Endothelial cell of umbilical vein (primary cell): ENCODE data around the gene RAB6B. TPM values are rescaled to one million over a fixed set of nuclear protein-coding genes. Genes with fewer than 3 reads are reported as not detected.

Experiments
- BruUV-seq: library from RNA; stranded (reverse); fragments of 400-500 nt; replicated peaks from 2 replicates; lab custom pipeline; 2021; lab: Mats Ljungman, UMichigan
- CTCF ChIA-PET: fragments of 300-600, 350-600 bp; sonication (Branson Sonifier 250); formaldehyde crosslinking; loops from one replicate; lab custom pipeline; 2021; ENCODE audit warnings: antibody characterized with exemption, inconsistent platforms; lab: Charles Lee
- POLR2A ChIA-PET: fragments of 300-600, 350-600 bp; sonication (Branson Sonifier 250); formaldehyde crosslinking; loops from one replicate; lab custom pipeline; 2021; ENCODE audit warnings: antibody characterized with exemption, inconsistent platforms; lab: Charles Lee
- DNase-seq: peaks from one replicate; pipeline ENCODE4 v3.0.0-alpha.2; 2011; ENCODE audit warnings: low read depth, low spot score
- FAIRE-seq: peaks from 2 replicates; lab custom pipeline; 2011; peaks lifted over from hg19 to GRCh38; lab: Jason Lieb, UNC
- H2AFZ ChIP-seq: 2 replicates; pipeline ENCODE4 v1.6.0; 2012; ENCODE audit warnings: low read depth, low read length, control low read depth, inconsistent platforms
- H3K27ac ChIP-seq: 2 replicates; pipeline ENCODE4 v1.5.1; 2011; ENCODE audit warnings: low read depth, mild to moderate bottlenecking, control low read depth, low read length, moderate library complexity; ENCODE audit not compliant: insufficient read depth
- H3K27me3 ChIP-seq, 2 experiments: 2 replicates each; pipeline versions ENCODE4 v1.6.0 to v1.6.1; 2011; ENCODE audit warnings: low read length in 2 of 2, mixed read lengths in 1 of 2; ENCODE audit not compliant: control insufficient read depth in 2 of 2, insufficient read depth in 2 of 2
- H3K36me3 ChIP-seq, 2 experiments: 2 replicates in 1 of 2; 3 replicates in 1 of 2; pipeline ENCODE4 v1.5.1; 2011; ENCODE audit warnings: low read length in 2 of 2, mild to moderate bottlenecking in 1 of 2, moderate library complexity in 1 of 2; ENCODE audit not compliant: control insufficient read depth in 2 of 2, insufficient read depth in 2 of 2; ENCODE audit errors: extremely low read depth in 1 of 2
- H3K4me1 ChIP-seq: 3 replicates; pipeline ENCODE4 v1.5.1; 2011; ENCODE audit warnings: mild to moderate bottlenecking, low read length; ENCODE audit not compliant: control insufficient read depth, insufficient read depth; ENCODE audit errors: extremely low read depth
- H3K4me2 ChIP-seq: 2 replicates; pipeline ENCODE4 v1.6.1; 2011; ENCODE audit warnings: low read length, control low read depth, mixed read lengths; ENCODE audit not compliant: insufficient read depth
- H3K4me3 ChIP-seq, 3 experiments: fragments of 200-600 bp in 1 of 3; sonication (generic), shearing (Covaris generic) in 1 of 3; replicated peaks in 1 of 3; 2 replicates each; pipeline ENCODE4 v1.5.1; 2011 to 2016; ENCODE audit warnings: control low read depth in 3 of 3, low read length in 3 of 3, mild to moderate bottlenecking in 2 of 3, inconsistent platforms in 1 of 3, low read depth in 1 of 3, moderate library complexity in 1 of 3; ENCODE audit not compliant: insufficient read depth in 1 of 3
- H3K79me2 ChIP-seq: 2 replicates; pipeline ENCODE4 v1.6.0; 2012; ENCODE audit warnings: low read length, inconsistent platforms; ENCODE audit not compliant: control insufficient read depth, insufficient read depth
- H3K9ac ChIP-seq: replicated peaks from 2 replicates; pipeline ENCODE3; 2011; ENCODE audit warnings: low read length, control low read depth; ENCODE audit not compliant: insufficient read depth; ENCODE audit errors: extremely low read depth
- H3K9me1 ChIP-seq: replicated peaks from 3 replicates; pipeline ENCODE4 v1.6.0; 2011; ENCODE audit warnings: mild to moderate bottlenecking, low read length; ENCODE audit not compliant: control insufficient read depth, insufficient read depth; ENCODE audit errors: extremely low read depth
- H3K9me3 ChIP-seq: replicated peaks from 2 replicates; pipeline ENCODE4 v1.5.1; 2012; ENCODE audit warnings: low read length, inconsistent platforms; ENCODE audit not compliant: control insufficient read depth, insufficient read depth
- H4K20me1 ChIP-seq: replicated peaks from 2 replicates; pipeline ENCODE3; 2011; ENCODE audit warnings: mild to moderate bottlenecking, low read length; ENCODE audit not compliant: control insufficient read depth, insufficient read depth; ENCODE audit errors: extremely low read depth
- EZH2 ChIP-seq: IDR thresholded peaks from 2 replicates; pipeline ENCODE4 v1.6.1; 2012; ENCODE audit warnings: borderline replicate concordance, low read depth, mild to moderate bottlenecking, moderate library complexity, low read length, inconsistent platforms; ENCODE audit not compliant: severe bottlenecking
- FOS ChIP-seq: IDR thresholded peaks from 2 replicates; pipeline ENCODE4 v1.6.1; 2011; ENCODE audit warnings: mild to moderate bottlenecking, low read length, moderate library complexity, borderline replicate concordance; ENCODE audit not compliant: insufficient read depth
- GATA2 ChIP-seq: IDR thresholded peaks from 2 replicates; pipeline ENCODE4 v1.7.0; 2011; ENCODE audit warnings: low read depth, mild to moderate bottlenecking, moderate library complexity, mixed read lengths, low read length; ENCODE audit not compliant: insufficient read length, insufficient read depth
- JUN ChIP-seq: IDR thresholded peaks from 2 replicates; pipeline ENCODE4 v1.6.1; 2011; ENCODE audit warnings: borderline replicate concordance, low read depth; ENCODE audit not compliant: insufficient read length, insufficient read depth
- MYC ChIP-seq: IDR thresholded peaks from one replicate; pipeline ENCODE4 v1.6.1; 2011; ENCODE audit warnings: mild to moderate bottlenecking, low read depth, low read length
- POLR2A ChIP-seq: IDR thresholded peaks from 2 replicates; pipeline ENCODE4 v1.6.1; 2012; ENCODE audit warnings: low read depth, mild to moderate bottlenecking, control low read depth, low read length
- POLR2AphosphoS5 ChIP-seq: IDR thresholded peaks from 2 replicates; pipeline ENCODE4 v1.6.1; 2012; ENCODE audit warnings: low read depth, mild to moderate bottlenecking, control low read depth, low read length, moderate library complexity; ENCODE audit not compliant: insufficient read depth
- dilution Hi-C: fragments of 300-500 bp; cut with MboI; formaldehyde crosslinking; loops from one replicate; pipeline ENCODE4 v1.15.0; 2019; ENCODE audit warnings: low sequenced_read_pairs; ENCODE audit not compliant: extremely low pct_ligation_motif_present
- intact Hi-C: fragments of 100-400 bp; cut with micrococcal nuclease; formaldehyde crosslinking; loops from one replicate; pipeline ENCODE4 v1.10.0; 2022
- polyA plus RNA-seq, 4 experiments: library from polyadenylated mRNA; depleted of rRNA in 3 of 4; stranded (reverse) in 3 of 4; unstranded in 1 of 4; fragments of >200 nt; gene quantifications; 2 replicates each; pipeline versions ENCODE4 v1.2.1 to v1.2.3, GENCODE V29; 2011 to 2012; ENCODE audit warnings: missing spikeins in 1 of 4
- total RNA-seq: library from RNA; stranded (reverse); gene quantifications from 2 replicates; pipeline ENCODE4 v1.2.3, GENCODE V29; 2021
- TF ChIP-seq, protein P1 (sequence below): IDR thresholded peaks from 2 replicates; pipeline ENCODE4 v1.6.1; 2011; ENCODE audit not compliant: insufficient read depth, insufficient read length
- TF ChIP-seq, protein P2 (sequence below), 2 donors: IDR thresholded peaks; 1 replicate in 1 of 2; 2 replicates in 1 of 2; pipeline ENCODE4 v1.5.1; 2011; ENCODE audit warnings: low read length in 2 of 2, mild to moderate bottlenecking in 2 of 2, moderate library complexity in 2 of 2, control low read depth in 1 of 2, inconsistent platforms in 1 of 2, low read depth in 1 of 2; ENCODE audit not compliant: insufficient read depth in 1 of 2; ENCODE audit errors: extremely low read depth in 1 of 2

Gene RAB6B
- total and polyA plus RNA-seq, 2 donors (not counting 3 experiments of a cell fraction or from before 2014, with no cell fraction given), result 1.7 to 6.7 TPM

- no peaks in the 10 kb centered on the region for H3K9me1 ChIP-seq
- FAIRE-seq (no peak), DNase-seq (no peak)
- no peaks in the 10 kb centered on the region for H3K9me3 ChIP-seq
- no TSS peak for BruUV-seq
- no peaks in the 10 kb centered on the region for H3K79me2 ChIP-seq
- H3K4me1 ChIP-seq, result no peaks in the 10 kb centered on the region
- no peak overlapping the region for H3K4me2 ChIP-seq
- dilution Hi-C loops, result no loop called here
- H3K27me3 ChIP-seq, result no peaks in the 10 kb centered on the region
- H4K20me1 ChIP-seq, result no peaks in the 10 kb centered on the region
- no peak overlapping the region for H2AFZ ChIP-seq
- ChIA-PET POLR2A (no interaction called here), CTCF (no interaction called here)
- intact Hi-C loops, result no loop called here
- H3K4me3 ChIP-seq, result no peak overlapping the region
- no peak overlapping the region for H3K27ac ChIP-seq
- H3K9ac ChIP-seq, result no peak overlapping the region
- no peaks in the 10 kb centered on the region for H3K36me3 ChIP-seq
- TF ChIP-seq, protein P1, sequence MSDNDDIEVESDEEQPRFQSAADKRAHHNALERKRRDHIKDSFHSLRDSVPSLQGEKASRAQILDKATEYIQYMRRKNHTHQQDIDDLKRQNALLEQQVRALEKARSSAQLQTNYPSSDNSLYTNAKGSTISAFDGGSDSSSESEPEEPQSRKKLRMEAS, result no peak
- TF ChIP-seq, protein P2, sequence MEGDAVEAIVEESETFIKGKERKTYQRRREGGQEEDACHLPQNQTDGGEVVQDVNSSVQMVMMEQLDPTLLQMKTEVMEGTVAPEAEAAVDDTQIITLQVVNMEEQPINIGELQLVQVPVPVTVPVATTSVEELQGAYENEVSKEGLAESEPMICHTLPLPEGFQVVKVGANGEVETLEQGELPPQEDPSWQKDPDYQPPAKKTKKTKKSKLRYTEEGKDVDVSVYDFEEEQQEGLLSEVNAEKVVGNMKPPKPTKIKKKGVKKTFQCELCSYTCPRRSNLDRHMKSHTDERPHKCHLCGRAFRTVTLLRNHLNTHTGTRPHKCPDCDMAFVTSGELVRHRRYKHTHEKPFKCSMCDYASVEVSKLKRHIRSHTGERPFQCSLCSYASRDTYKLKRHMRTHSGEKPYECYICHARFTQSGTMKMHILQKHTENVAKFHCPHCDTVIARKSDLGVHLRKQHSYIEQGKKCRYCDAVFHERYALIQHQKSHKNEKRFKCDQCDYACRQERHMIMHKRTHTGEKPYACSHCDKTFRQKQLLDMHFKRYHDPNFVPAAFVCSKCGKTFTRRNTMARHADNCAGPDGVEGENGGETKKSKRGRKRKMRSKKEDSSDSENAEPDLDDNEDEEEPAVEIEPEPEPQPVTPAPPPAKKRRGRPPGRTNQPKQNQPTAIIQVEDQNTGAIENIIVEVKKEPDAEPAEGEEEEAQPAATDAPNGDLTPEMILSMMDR (IDR thresholded peaks at IDR 0.05; ENCODE audit: extremely low read depth in 1 of 2, insufficient read depth in 1 of 2, low read depth in 1 of 2, low read length in 2 of 2), result no peak
- TF ChIP-seq EZH2, result no peak
- no peak for TF ChIP-seq MYC
- no peak for TF ChIP-seq JUN
- no peak for TF ChIP-seq POLR2AphosphoS5
- no peak for TF ChIP-seq GATA2
- TF ChIP-seq FOS, result no peak
- no peak for TF ChIP-seq POLR2A
Measured at GRCh38 chr3:133830071-133830470, 65.6 kb downstream of the RAB6B start.
